GM12878 (cell line): ENCODE measurements around the gene CHCT1. TPM values are rescaled to one million over a fixed set of nuclear protein-coding genes. Genes with fewer than 3 reads are reported as not detected.

ENCODE experiments used
- ATAC-seq: fragments of 200-7000 bp; cut with Tn5 transposase; 3 replicates; pipeline ENCODE4 v1.9.1; 2020; ENCODE audit warnings: mild to moderate bottlenecking, moderate library complexity
- BruUV-seq: library from RNA; stranded (reverse); fragments of 400-500 nt; replicated peaks from 2 replicates; lab custom pipeline; 2021; lab: Mats Ljungman, UMichigan
- CTCF ChIA-PET: fragments of 300-600 bp; sonication (Branson Sonifier 250); formaldehyde crosslinking; extraction: SDS; loops from one replicate; lab custom pipeline; 2021; ENCODE audit warnings: inconsistent platforms; lab: Yijun Ruan, JAX
- POLR2A ChIA-PET: fragments of 350-600 bp; formaldehyde crosslinking; extraction: SDS; loops from one replicate; lab custom pipeline; 2021; ENCODE audit warnings: inconsistent platforms; lab: Charles Lee
- RAD21 ChIA-PET: fragments of 300-600 bp; sonication (Branson Sonifier 250); formaldehyde crosslinking; loops from one replicate; lab custom pipeline; 2023; ENCODE audit warnings: antibody characterized with exemption; ENCODE audit not compliant: unreplicated experiment; lab: Charles Lee
- SMC1A ChIA-PET: fragments of 300-600 bp; sonication (Branson Sonifier 250); formaldehyde crosslinking; loops from one replicate; lab custom pipeline; 2023; ENCODE audit not compliant: unreplicated experiment, uncharacterized antibody; lab: Charles Lee
- DNase-seq: peaks from one replicate; pipeline ENCODE4 v3.0.0-alpha.2; 2011; ENCODE audit warnings: low read depth, low spot score
- FAIRE-seq: peaks from 3 replicates; lab custom pipeline; 2011; peaks lifted over from hg19 to GRCh38; lab: Jason Lieb, UNC
- H2AFZ ChIP-seq: 2 replicates; pipeline ENCODE4 v1.6.0; 2011; ENCODE audit warnings: low read depth, low read length, control low read depth; ENCODE audit not compliant: control insufficient read depth
- H3K27ac ChIP-seq: 2 replicates; pipeline ENCODE4 v1.5.1; 2011; ENCODE audit warnings: control low read depth; ENCODE audit not compliant: control insufficient read depth, insufficient read depth
- H3K27me3 ChIP-seq, 2 experiments: replicated peaks in 1 of 2; 2 replicates each; pipeline versions ENCODE4 v1.6.0 to v1.6.1; 2011; ENCODE audit warnings: low read length in 1 of 2; ENCODE audit not compliant: control insufficient read depth in 2 of 2, insufficient read depth in 2 of 2
- H3K36me3 ChIP-seq, 2 experiments: 2 replicates each; pipeline ENCODE4 v1.5.1; 2011; ENCODE audit warnings: low read length in 1 of 2; ENCODE audit not compliant: control insufficient read depth in 2 of 2, insufficient read depth in 2 of 2
- H3K4me1 ChIP-seq: 2 replicates; pipeline ENCODE4 v1.6.1; 2011; ENCODE audit warnings: mild to moderate bottlenecking, low read length, moderate library complexity, mixed read lengths; ENCODE audit not compliant: control insufficient read depth, insufficient read depth
- H3K4me2 ChIP-seq: 2 replicates; pipeline ENCODE4 v1.6.0; 2011; ENCODE audit warnings: control low read depth; ENCODE audit not compliant: control insufficient read depth, insufficient read depth
- H3K4me3 ChIP-seq: fragments of 200-600 bp; sonication (generic); 2 replicates; pipeline ENCODE4 v1.5.1; 2016
- H3K79me2 ChIP-seq: 2 replicates; pipeline ENCODE4 v1.6.0; 2011; ENCODE audit warnings: low read length; ENCODE audit not compliant: control insufficient read depth, insufficient read depth
- H3K9ac ChIP-seq: 2 replicates; pipeline ENCODE4 v1.8.0; 2011; ENCODE audit warnings: low read length, control low read depth, mixed read lengths; ENCODE audit not compliant: control insufficient read depth, insufficient read depth
- H3K9me3 ChIP-seq: replicated peaks from 3 replicates; pipeline ENCODE4 v1.5.1; 2011; ENCODE audit warnings: mild to moderate bottlenecking, low read length; ENCODE audit not compliant: control insufficient read depth, insufficient read depth
- H4K20me1 ChIP-seq: 2 replicates; pipeline ENCODE4 v1.6.0; 2011; ENCODE audit not compliant: control insufficient read depth, insufficient read depth
- ATF2 ChIP-seq: IDR thresholded peaks from 2 replicates; pipeline ENCODE4 v1.6.1; 2012; ENCODE audit warnings: low read length, inconsistent platforms
- BACH1 ChIP-seq: fragments of 450-650 bp; IDR thresholded peaks from 2 replicates; pipeline ENCODE4 v1.6.1; 2017; ENCODE audit warnings: mild to moderate bottlenecking, borderline replicate concordance
- CBX3 ChIP-seq: fragments of 200-600 bp; sonication (generic); IDR thresholded peaks from 2 replicates; pipeline ENCODE4 v1.6.1; 2016; ENCODE audit warnings: low read depth, borderline replicate concordance
- CBX5 ChIP-seq: sonication (generic); IDR thresholded peaks from 2 replicates; pipeline ENCODE4 v1.6.1; 2016; ENCODE audit warnings: low read depth, moderate library complexity, mild to moderate bottlenecking, inconsistent platforms
- CHD1 ChIP-seq: IDR thresholded peaks from 2 replicates; pipeline ENCODE4 v1.6.1; 2012; ENCODE audit warnings: low read depth, low read length, improper control_type of control experiment
- CHD2 ChIP-seq: IDR thresholded peaks from 2 replicates; pipeline ENCODE4 v1.6.1; 2011; ENCODE audit warnings: low read depth, low read length, improper control_type of control experiment, borderline replicate concordance
- CREB1 ChIP-seq: IDR thresholded peaks from 2 replicates; pipeline ENCODE4 v1.6.1; 2012; ENCODE audit warnings: low read depth, mild to moderate bottlenecking, inconsistent platforms
- IKZF2 ChIP-seq, 2 experiments: fragments of 450-650 bp; IDR thresholded peaks; 2 replicates each; pipeline ENCODE4 v1.6.1; 2017; ENCODE audit warnings: mild to moderate bottlenecking in 2 of 2, moderate library complexity in 2 of 2
- KAT2A ChIP-seq: conservative IDR thresholded peaks from 2 replicates; pipeline ENCODE4 v1.6.1; 2011; ENCODE audit warnings: low read depth, low read length; ENCODE audit not compliant: control insufficient read depth
- NFYA ChIP-seq: IDR thresholded peaks from 2 replicates; pipeline ENCODE4 v1.6.1; 2011; ENCODE audit warnings: low read depth, mild to moderate bottlenecking, low read length, improper control_type of control experiment, borderline replicate concordance
- PAX8 ChIP-seq: fragments of 450-650 bp; IDR thresholded peaks from 2 replicates; pipeline ENCODE4 v1.6.1; 2017; ENCODE audit warnings: mild to moderate bottlenecking, moderate library complexity
- RELA ChIP-seq: fragments of 450-650 bp; IDR thresholded peaks from 2 replicates; pipeline ENCODE4 v1.8.0; 2014; ENCODE audit warnings: borderline replicate concordance; ENCODE audit not compliant: partially characterized antibody
- SMARCA5 ChIP-seq: fragments of 450-650 bp; IDR thresholded peaks from 2 replicates; pipeline ENCODE4 v1.6.1; 2017; ENCODE audit warnings: mild to moderate bottlenecking
- SRF ChIP-seq, 2 experiments: IDR thresholded peaks; 2 replicates each; pipeline ENCODE4 v1.6.1; 2011; ENCODE audit warnings: low read depth in 2 of 2, low read length in 2 of 2, mild to moderate bottlenecking in 1 of 2, moderate library complexity in 1 of 2
- STAT1 ChIP-seq: fragments of 450-650 bp; conservative IDR thresholded peaks from 2 replicates; pipeline ENCODE4 v1.6.1; 2014; ENCODE audit warnings: antibody characterized with exemption, mild to moderate bottlenecking
- TCF12 ChIP-seq: IDR thresholded peaks from 2 replicates; pipeline ENCODE4 v1.6.1; 2011; ENCODE audit warnings: low read depth, mild to moderate bottlenecking, low read length
- WRNIP1 ChIP-seq: IDR thresholded peaks from 2 replicates; pipeline ENCODE4 v1.6.1; 2011; ENCODE audit warnings: low read depth, low read length, improper control_type of control experiment, borderline replicate concordance
- YBX1 ChIP-seq: fragments of 450-650 bp; IDR thresholded peaks from 2 replicates; pipeline ENCODE4 v1.6.1; 2016; ENCODE audit warnings: antibody characterized with exemption
- YY1 ChIP-seq: IDR thresholded peaks from 2 replicates; pipeline ENCODE4 v1.6.1; 2011; ENCODE audit warnings: low read depth, mild to moderate bottlenecking, low read length
- WGBS: methylation state at CpG from one replicate; pipeline ENCODE4 v1.1.6; 2016; ENCODE audit warnings: low lambda C conversion rate; ENCODE audit not compliant: insufficient replicate concordance, insufficient coverage; ENCODE audit errors: missing lambda C conversion rate; 5-methylcytosine and 5-hydroxymethylcytosine counted together
- in situ Hi-C: fragments of 300-500 bp; cut with MboI; formaldehyde crosslinking; loops from 9 replicates; pipeline ENCODE4 v1.14.3; 2018; ENCODE audit warnings: mixed read lengths
- intact Hi-C: fragments of 100-400 bp; cut with micrococcal nuclease; formaldehyde crosslinking; loops from one replicate; pipeline ENCODE4 v1.14.2; 2022; ENCODE audit not compliant: unreplicated experiment
- polyA plus RNA-seq, 11 experiments: library from polyadenylated mRNA; depleted of rRNA in 4 of 11; unstranded in 6 of 11; stranded (reverse) in 5 of 11; fragments of >200 nt; fragmentation: Nextera tagmentation in 4 of 11; fragmentation: Illumina TruSeq in 1 of 11; extraction: Ambion mirVana in 4 of 11; extraction: Trizol in 1 of 11; gene quantifications; 1 replicate in 1 of 11; 2 replicates in 10 of 11; pipeline versions ENCODE4 v1.2.1 to v1.2.3, GENCODE V29; 2011 to 2016; ENCODE audit warnings: inconsistent platforms in 2 of 11, missing spikeins in 2 of 11, low read depth in 1 of 11
- total RNA-seq, 4 experiments: library from RNA; depleted of rRNA in 3 of 4; stranded (reverse); fragments of >200 nt in 3 of 4; fragmentation: Illumina TruSeq in 1 of 4; extraction: Trizol in 1 of 4; gene quantifications; 2 replicates each; pipeline versions ENCODE4 v1.2.1 to v1.2.3, GENCODE V29; 2013 to 2021

CHCT1 gene
- total and polyA plus RNA-seq, 10 of the 15 experiments (the other 5 are each of a cell fraction or from before 2014, with no cell fraction given), result 0.23 to 0.35 TPM; not detected in 8

GRCh38 chr17:60472449-60472848 is 50.2 kb downstream of the CHCT1 start:
- H3K4me3 ChIP-seq, result no peak overlapping the region
- H3K9me3 ChIP-seq, result no peaks in the 10 kb centered on the region; the same call in none of the 3 replicates
- ChIA-PET CTCF (interaction anchor here (1.2 kb wide), 1 partner anchor 105 kb away, joined by 3 read pairs; no protein-coding TSS in a partner anchor), RAD21 (no interaction called here), SMC1A (no interaction called here), POLR2A (no interaction called here)
- no peak overlapping the region for H3K4me2 ChIP-seq
- no TSS peak for BruUV-seq
- H4K20me1 ChIP-seq, result no peaks in the 10 kb centered on the region
- no peak overlapping the region for H3K9ac ChIP-seq
- DNase-seq (no peak), ATAC-seq (no peak), FAIRE-seq (no peak)
- H3K4me1 ChIP-seq, result peaks cover 6% of the 10 kb centered on the region; the same call in 1 of the 2 replicates
- TF ChIP-seq CBX3, result no peak
- TF ChIP-seq RELA, result no peak
- TF ChIP-seq YBX1, result no peak
- TF ChIP-seq CBX5, result no peak
- no peak for TF ChIP-seq SMARCA5
- TF ChIP-seq TCF12, result no peak
- TF ChIP-seq IKZF2 (IDR thresholded peaks at IDR 0.05), result no peak
- TF ChIP-seq PAX8, result no peak
- no peak for TF ChIP-seq KAT2A
- no peak for TF ChIP-seq WRNIP1
- no peak for TF ChIP-seq SRF (IDR thresholded peaks at IDR 0.05; ENCODE audit: low read depth in 2 of 2, low read length in 2 of 2)
- no peak for TF ChIP-seq STAT1
- TF ChIP-seq NFYA, result no peak
- no peak for TF ChIP-seq YY1
- no peak for TF ChIP-seq ATF2
- no peak for TF ChIP-seq CHD1
- TF ChIP-seq BACH1, result no peak
- TF ChIP-seq CREB1, result no peak
- no peak for TF ChIP-seq CHD2
- H3K79me2 ChIP-seq, result no peaks in the 10 kb centered on the region
- in situ Hi-C loops, result no loop called here
- H3K27ac ChIP-seq, result no peak overlapping the region
- intact Hi-C loops, result no loop called here
- H3K27me3 ChIP-seq, result no peaks in the 10 kb centered on the region
- 94% methylated on average over 1 of the region's 1 CpG for WGBS
- no peak overlapping the region for H2AFZ ChIP-seq
- no peaks in the 10 kb centered on the region for H3K36me3 ChIP-seq
